Upper lobe of left lung (tissue), 4 donors: ENCODE data around the gene BLMH.

Experiments
- EP300 ChIP-seq, 4 donors: sonication (generic); formaldehyde crosslinking; IDR thresholded peaks; one replicate each; pipeline ENCODE4 v1.5.1; 2017; ENCODE audit warnings: antibody characterized with exemption in 4 of 4, control low read depth in 2 of 4
- POLR2A ChIP-seq, 4 donors: fragments of 450-650 bp; IDR thresholded peaks; one replicate each; pipeline ENCODE4 v1.5.1; 2016 to 2017; ENCODE audit warnings: antibody characterized with exemption in 4 of 4, mild to moderate bottlenecking in 2 of 4
- POLR2AphosphoS5 ChIP-seq, 2 donors: sonication (generic); formaldehyde crosslinking; IDR thresholded peaks; one replicate each; pipeline ENCODE4 v1.5.1; 2017; ENCODE audit warnings: antibody characterized with exemption in 2 of 2
- TF ChIP-seq, protein P1 (sequence below), 6 experiments: fragments of 450-650 bp in 4 of 6; fragments of 200-600 bp in 2 of 6; sonication (generic) in 2 of 6; IDR thresholded peaks; one replicate each; pipeline ENCODE4 v1.5.1; 2016 to 2019; ENCODE audit warnings: antibody characterized with exemption in 6 of 6

DNA sequence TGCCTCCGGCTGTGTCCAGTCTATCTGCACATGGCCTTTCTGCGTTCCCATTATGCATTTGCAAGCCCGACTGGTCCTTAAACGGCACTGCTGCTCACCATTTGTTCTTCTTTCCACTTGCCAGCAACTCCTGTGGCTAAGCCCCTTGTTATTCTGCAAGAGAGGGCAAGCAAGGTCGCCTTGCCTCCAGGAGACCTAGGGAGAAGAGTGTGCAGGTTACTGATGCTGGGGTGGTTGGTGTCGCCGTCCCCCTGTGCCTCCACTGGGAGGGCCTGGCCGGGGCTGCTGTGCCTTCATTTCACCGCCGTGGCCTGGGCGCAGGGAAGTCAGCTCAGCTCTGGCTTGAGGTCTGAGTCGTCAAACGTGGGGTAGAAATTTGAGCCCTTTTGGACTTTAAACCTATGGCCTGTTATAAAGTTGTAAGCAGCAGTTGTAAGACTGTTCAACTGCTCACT lies 69.0 kb downstream of the BLMH start:
- TF ChIP-seq, protein P1, sequence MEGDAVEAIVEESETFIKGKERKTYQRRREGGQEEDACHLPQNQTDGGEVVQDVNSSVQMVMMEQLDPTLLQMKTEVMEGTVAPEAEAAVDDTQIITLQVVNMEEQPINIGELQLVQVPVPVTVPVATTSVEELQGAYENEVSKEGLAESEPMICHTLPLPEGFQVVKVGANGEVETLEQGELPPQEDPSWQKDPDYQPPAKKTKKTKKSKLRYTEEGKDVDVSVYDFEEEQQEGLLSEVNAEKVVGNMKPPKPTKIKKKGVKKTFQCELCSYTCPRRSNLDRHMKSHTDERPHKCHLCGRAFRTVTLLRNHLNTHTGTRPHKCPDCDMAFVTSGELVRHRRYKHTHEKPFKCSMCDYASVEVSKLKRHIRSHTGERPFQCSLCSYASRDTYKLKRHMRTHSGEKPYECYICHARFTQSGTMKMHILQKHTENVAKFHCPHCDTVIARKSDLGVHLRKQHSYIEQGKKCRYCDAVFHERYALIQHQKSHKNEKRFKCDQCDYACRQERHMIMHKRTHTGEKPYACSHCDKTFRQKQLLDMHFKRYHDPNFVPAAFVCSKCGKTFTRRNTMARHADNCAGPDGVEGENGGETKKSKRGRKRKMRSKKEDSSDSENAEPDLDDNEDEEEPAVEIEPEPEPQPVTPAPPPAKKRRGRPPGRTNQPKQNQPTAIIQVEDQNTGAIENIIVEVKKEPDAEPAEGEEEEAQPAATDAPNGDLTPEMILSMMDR (IDR thresholded peaks at IDR 0.05) = no peak
- TF ChIP-seq POLR2A (IDR thresholded peaks at IDR 0.05) = no peak
- TF ChIP-seq EP300 (IDR thresholded peaks at IDR 0.05) = no peak
- TF ChIP-seq POLR2AphosphoS5 (IDR thresholded peaks at IDR 0.05) = no peak
